ENCODE data around the gene AIG1.

The AIG1 gene

GRCh38 chr6:143096403-143096802 lies 35.7 kb downstream of the AIG1 start:
- no peak for TF ChIP-seq POLR2A (IDR thresholded peaks at IDR 0.05; ENCODE audit: low read depth, low read length)
- DNase-seq (ENCODE audit: insufficient read length, low spot score) (no peak), FAIRE-seq (no peak)

GRCh38 chr6:143097224-143097795 lies 36.6 kb downstream of the AIG1 start:
- no peak for FAIRE-seq
- no peak for TF ChIP-seq POLR2A (IDR thresholded peaks at IDR 0.05; ENCODE audit: low read depth, low read length)
- no peak for DNase-seq (ENCODE audit: insufficient read length, low spot score)

GRCh38 chr6:143098054-143098671 lies 37.5 kb downstream of the AIG1 start:
- no peak for TF ChIP-seq POLR2A (IDR thresholded peaks at IDR 0.05; ENCODE audit: low read depth, low read length)
- no peak for FAIRE-seq
- DNase-seq (ENCODE audit: insufficient read length, low spot score), result no peak

- no peak for TF ChIP-seq POLR2A (IDR thresholded peaks at IDR 0.05; ENCODE audit: low read depth, low read length)
- DNase-seq (ENCODE audit: insufficient read length, low spot score) (no peak), FAIRE-seq (no peak)
These were observed 39.0 kb downstream of the AIG1 start for GRCh38 chr6:143099647-143100046.

GRCh38 chr6:143100429-143100828 lies 39.7 kb downstream of the AIG1 start:
- DNase-seq (ENCODE audit: insufficient read length, low spot score) (no peak), FAIRE-seq (no peak)
- no peak for TF ChIP-seq POLR2A (IDR thresholded peaks at IDR 0.05; ENCODE audit: low read depth, low read length)

- TF ChIP-seq POLR2A (IDR thresholded peaks at IDR 0.05; ENCODE audit: low read depth, low read length), result no peak
- DNase-seq (ENCODE audit: insufficient read length, low spot score), result no peak
- no peak for FAIRE-seq
These were observed 43.2 kb downstream of the AIG1 start for GRCh38 chr6:143103916-143104315.

- FAIRE-seq (no peak), DNase-seq (ENCODE audit: insufficient read length, low spot score) (no peak)
- TF ChIP-seq POLR2A (IDR thresholded peaks at IDR 0.05; ENCODE audit: low read depth, low read length), result no peak
These were observed 46.8 kb downstream of the AIG1 start for GRCh38 chr6:143107440-143107839.

GRCh38 chr6:143107911-143108761 lies 47.4 kb downstream of the AIG1 start:
- FAIRE-seq, result no peak
- DNase-seq (ENCODE audit: insufficient read length, low spot score), result no peak
- no peak for TF ChIP-seq POLR2A (IDR thresholded peaks at IDR 0.05; ENCODE audit: low read depth, low read length)

GRCh38 chr6:143109196-143109595 lies 48.5 kb downstream of the AIG1 start:
- FAIRE-seq, result no peak
- no peak for DNase-seq (ENCODE audit: insufficient read length, low spot score)
- no peak for TF ChIP-seq POLR2A (IDR thresholded peaks at IDR 0.05; ENCODE audit: low read depth, low read length)

- FAIRE-seq, result no peak
- DNase-seq (ENCODE audit: insufficient read length, low spot score), result no peak
- TF ChIP-seq POLR2A (IDR thresholded peaks at IDR 0.05; ENCODE audit: low read depth, low read length), result no peak
These were observed 49.9 kb downstream of the AIG1 start for GRCh38 chr6:143110572-143110971.

- no peak for FAIRE-seq
- DNase-seq (ENCODE audit: insufficient read length, low spot score), result no peak
- no peak for TF ChIP-seq POLR2A (IDR thresholded peaks at IDR 0.05; ENCODE audit: low read depth, low read length)
These were observed 50.3 kb downstream of the AIG1 start for GRCh38 chr6:143110996-143111395.

- FAIRE-seq (no peak), DNase-seq (ENCODE audit: insufficient read length, low spot score) (no peak)
- TF ChIP-seq POLR2A (IDR thresholded peaks at IDR 0.05; ENCODE audit: low read depth, low read length), result no peak
These were observed 50.8 kb downstream of the AIG1 start for GRCh38 chr6:143111443-143111842.

GRCh38 chr6:143112084-143112768 lies 51.5 kb downstream of the AIG1 start:
- FAIRE-seq (no peak), DNase-seq (ENCODE audit: insufficient read length, low spot score) (no peak)
- TF ChIP-seq POLR2A (IDR thresholded peaks at IDR 0.05; ENCODE audit: low read depth, low read length), result no peak

GRCh38 chr6:143112837-143113236 lies 52.1 kb downstream of the AIG1 start:
- DNase-seq (ENCODE audit: insufficient read length, low spot score) (no peak), FAIRE-seq (no peak)
- TF ChIP-seq POLR2A (IDR thresholded peaks at IDR 0.05; ENCODE audit: low read depth, low read length), result no peak
